C4-2B (cell line): ENCODE results near the gene FAM210B.

Experiments
- CTCF ChIP-seq: fragments of 450-650 bp; conservative IDR thresholded peaks from 2 replicates; pipeline ENCODE4 v1.5.1; 2017; ENCODE audit warnings: mild to moderate bottlenecking
- ZFX ChIP-seq: fragments of 450-650 bp; IDR thresholded peaks from 2 replicates; pipeline ENCODE4 v1.6.1; 2017

- no peak for TF ChIP-seq CTCF
- no peak for TF ChIP-seq ZFX
These were observed 15.2 kb downstream of the FAM210B start for GRCh38 chr20:56373942-56374341.
